SK-N-SH treated with all-trans-retinoic acid at 6 μM for 48 hours (cell line): ENCODE measurements around the gene KLHL18.

Experiments used
- ATAC-seq: fragments of 200-7000 bp; cut with Tn5 transposase; 3 replicates; pipeline ENCODE4 v1.9.1; 2020; ENCODE audit warnings: mild to moderate bottlenecking, moderate library complexity
- ARNTL ChIP-seq: fragments of 450-650 bp; formaldehyde crosslinking; IDR thresholded peaks from 2 replicates; pipeline ENCODE4 v1.5.0; 2020; ENCODE audit warnings: low read depth, mild to moderate bottlenecking, moderate library complexity, borderline replicate concordance
- BACH2 ChIP-seq: fragments of 250-450 bp; sonication (Bioruptor Pico); IDR thresholded peaks from 2 replicates; pipeline ENCODE4 v1.9.0; 2021; ENCODE audit warnings: mild to moderate bottlenecking, borderline replicate concordance
- CREB5 ChIP-seq: fragments of 250-450 bp; sonication (Bioruptor Pico); IDR thresholded peaks from 2 replicates; pipeline ENCODE4 v1.5.1; 2020; ENCODE audit warnings: low read depth, mild to moderate bottlenecking, moderate library complexity
- CSDC2 ChIP-seq: fragments of 250-450 bp; sonication (Bioruptor Pico); IDR thresholded peaks from 2 replicates; pipeline ENCODE4 v1.5.0; 2020; ENCODE audit warnings: mild to moderate bottlenecking, moderate library complexity
- ESRRG ChIP-seq: fragments of 250-450 bp; sonication (Bioruptor Pico); IDR thresholded peaks from 2 replicates; pipeline ENCODE4 v1.6.1; 2021; ENCODE audit warnings: mild to moderate bottlenecking
- GLIS3 ChIP-seq: fragments of 250-450 bp; sonication (Bioruptor Pico); IDR thresholded peaks from 2 replicates; pipeline ENCODE4 v1.5.0; 2020; ENCODE audit warnings: mild to moderate bottlenecking, moderate library complexity
- ISL1 ChIP-seq: fragments of 250-450 bp; sonication (Bioruptor Pico); IDR thresholded peaks from 2 replicates; pipeline ENCODE4 v2.1.2; 2022; ENCODE audit warnings: mild to moderate bottlenecking, moderate library complexity
- OSR1 ChIP-seq: fragments of 250-450 bp; sonication (Bioruptor Pico); IDR thresholded peaks from 2 replicates; pipeline ENCODE4 v1.8.0; 2022; ENCODE audit warnings: moderate library complexity, mild to moderate bottlenecking, inconsistent platforms
- POU6F1 ChIP-seq: fragments of 250-450 bp; sonication (Bioruptor Pico); IDR thresholded peaks from 2 replicates; pipeline ENCODE4 v1.8.0; 2021; ENCODE audit warnings: low read depth, mild to moderate bottlenecking, moderate library complexity, borderline replicate concordance
- PPARA ChIP-seq: fragments of 250-450 bp; sonication (Bioruptor Pico); IDR thresholded peaks from 2 replicates; pipeline ENCODE4 v1.5.0; 2020; ENCODE audit warnings: mild to moderate bottlenecking, borderline replicate concordance
- RARB ChIP-seq: fragments of 250-450 bp; sonication (Bioruptor Pico); IDR thresholded peaks from 2 replicates; pipeline ENCODE4 v1.8.0; 2021; ENCODE audit warnings: mild to moderate bottlenecking, moderate library complexity
- SNAI2 ChIP-seq: fragments of 250-450 bp; sonication (Bioruptor Pico); IDR thresholded peaks from 2 replicates; pipeline ENCODE4 v1.5.0; 2020; ENCODE audit warnings: mild to moderate bottlenecking, moderate library complexity
- TCF4 ChIP-seq: fragments of 250-450 bp; sonication (Bioruptor Pico); IDR thresholded peaks from 2 replicates; pipeline ENCODE4 v1.8.0; 2021; ENCODE audit warnings: mild to moderate bottlenecking, moderate library complexity, borderline replicate concordance
- TOX ChIP-seq: fragments of 250-450 bp; sonication (Bioruptor Pico); IDR thresholded peaks from 2 replicates; pipeline ENCODE4 v1.8.0; 2021; ENCODE audit warnings: mild to moderate bottlenecking, moderate library complexity, borderline replicate concordance
- ZC3H10 ChIP-seq: fragments of 250-450 bp; sonication (Bioruptor Pico); IDR thresholded peaks from 2 replicates; pipeline ENCODE4 v1.5.1; 2021; ENCODE audit warnings: mild to moderate bottlenecking, moderate library complexity
- ZFP3 ChIP-seq: fragments of 250-450 bp; sonication (Bioruptor Pico); IDR thresholded peaks from 2 replicates; pipeline ENCODE4 v1.5.0; 2020; ENCODE audit warnings: mild to moderate bottlenecking, moderate library complexity
- ZFP30 ChIP-seq: fragments of 450-650 bp; formaldehyde crosslinking; IDR thresholded peaks from 2 replicates; pipeline ENCODE4 v1.5.0; 2022; ENCODE audit warnings: mild to moderate bottlenecking, moderate library complexity
- ZNF8 ChIP-seq: fragments of 450-650 bp; formaldehyde crosslinking; IDR thresholded peaks from 2 replicates; pipeline ENCODE4 v1.5.0; 2020; ENCODE audit warnings: mild to moderate bottlenecking, moderate library complexity
- TF ChIP-seq, protein P1 (sequence below): fragments of 250-450 bp; sonication (Bioruptor Pico); IDR thresholded peaks from 2 replicates; pipeline ENCODE4 v1.5.0; 2020; ENCODE audit warnings: mild to moderate bottlenecking, moderate library complexity
- TF ChIP-seq, protein P2 (sequence below): fragments of 250-450 bp; sonication (Bioruptor Pico); IDR thresholded peaks from 2 replicates; pipeline ENCODE4 v1.5.1; 2021; ENCODE audit warnings: mild to moderate bottlenecking, moderate library complexity
- TF ChIP-seq, protein P3 (sequence below): fragments of 250-450 bp; sonication (Bioruptor Pico); IDR thresholded peaks from 2 replicates; pipeline ENCODE4 v1.8.0; 2020; ENCODE audit warnings: mild to moderate bottlenecking, moderate library complexity, borderline replicate concordance

KLHL18 gene

GRCh38 chr3:47239929-47240328 lies 42.8 kb upstream of the KLHL18 start:
- TF ChIP-seq CSDC2 (CRISPR knock-in tag) (no peak), ARNTL (CRISPR knock-in tag) (no peak), PPARA (CRISPR knock-in tag) (no peak), ZNF8 (no peak), RARB (no peak), GLIS3 (CRISPR knock-in tag) (no peak), BACH2 (no peak), ESRRG (CRISPR knock-in tag) (no peak), TCF4 (CRISPR knock-in tag) (no peak), OSR1 (no peak), POU6F1 (CRISPR knock-in tag) (no peak), ISL1 (CRISPR knock-in tag) (no peak)
- TF ChIP-seq, protein P1, sequence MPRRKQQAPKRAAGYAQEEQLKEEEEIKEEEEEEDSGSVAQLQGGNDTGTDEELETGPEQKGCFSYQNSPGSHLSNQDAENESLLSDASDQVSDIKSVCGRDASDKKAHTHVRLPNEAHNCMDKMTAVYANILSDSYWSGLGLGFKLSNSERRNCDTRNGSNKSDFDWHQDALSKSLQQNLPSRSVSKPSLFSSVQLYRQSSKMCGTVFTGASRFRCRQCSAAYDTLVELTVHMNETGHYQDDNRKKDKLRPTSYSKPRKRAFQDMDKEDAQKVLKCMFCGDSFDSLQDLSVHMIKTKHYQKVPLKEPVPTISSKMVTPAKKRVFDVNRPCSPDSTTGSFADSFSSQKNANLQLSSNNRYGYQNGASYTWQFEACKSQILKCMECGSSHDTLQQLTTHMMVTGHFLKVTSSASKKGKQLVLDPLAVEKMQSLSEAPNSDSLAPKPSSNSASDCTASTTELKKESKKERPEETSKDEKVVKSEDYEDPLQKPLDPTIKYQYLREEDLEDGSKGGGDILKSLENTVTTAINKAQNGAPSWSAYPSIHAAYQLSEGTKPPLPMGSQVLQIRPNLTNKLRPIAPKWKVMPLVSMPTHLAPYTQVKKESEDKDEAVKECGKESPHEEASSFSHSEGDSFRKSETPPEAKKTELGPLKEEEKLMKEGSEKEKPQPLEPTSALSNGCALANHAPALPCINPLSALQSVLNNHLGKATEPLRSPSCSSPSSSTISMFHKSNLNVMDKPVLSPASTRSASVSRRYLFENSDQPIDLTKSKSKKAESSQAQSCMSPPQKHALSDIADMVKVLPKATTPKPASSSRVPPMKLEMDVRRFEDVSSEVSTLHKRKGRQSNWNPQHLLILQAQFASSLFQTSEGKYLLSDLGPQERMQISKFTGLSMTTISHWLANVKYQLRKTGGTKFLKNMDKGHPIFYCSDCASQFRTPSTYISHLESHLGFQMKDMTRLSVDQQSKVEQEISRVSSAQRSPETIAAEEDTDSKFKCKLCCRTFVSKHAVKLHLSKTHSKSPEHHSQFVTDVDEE: no peak
- TF ChIP-seq, protein P2, sequence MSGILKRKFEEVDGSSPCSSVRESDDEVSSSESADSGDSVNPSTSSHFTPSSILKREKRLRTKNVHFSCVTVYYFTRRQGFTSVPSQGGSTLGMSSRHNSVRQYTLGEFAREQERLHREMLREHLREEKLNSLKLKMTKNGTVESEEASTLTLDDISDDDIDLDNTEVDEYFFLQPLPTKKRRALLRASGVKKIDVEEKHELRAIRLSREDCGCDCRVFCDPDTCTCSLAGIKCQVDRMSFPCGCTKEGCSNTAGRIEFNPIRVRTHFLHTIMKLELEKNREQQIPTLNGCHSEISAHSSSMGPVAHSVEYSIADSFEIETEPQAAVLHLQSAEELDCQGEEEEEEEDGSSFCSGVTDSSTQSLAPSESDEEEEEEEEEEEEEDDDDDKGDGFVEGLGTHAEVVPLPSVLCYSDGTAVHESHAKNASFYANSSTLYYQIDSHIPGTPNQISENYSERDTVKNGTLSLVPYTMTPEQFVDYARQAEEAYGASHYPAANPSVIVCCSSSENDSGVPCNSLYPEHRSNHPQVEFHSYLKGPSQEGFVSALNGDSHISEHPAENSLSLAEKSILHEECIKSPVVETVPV (CRISPR knock-in tag): no peak
- ATAC-seq: no peak

DNA sequence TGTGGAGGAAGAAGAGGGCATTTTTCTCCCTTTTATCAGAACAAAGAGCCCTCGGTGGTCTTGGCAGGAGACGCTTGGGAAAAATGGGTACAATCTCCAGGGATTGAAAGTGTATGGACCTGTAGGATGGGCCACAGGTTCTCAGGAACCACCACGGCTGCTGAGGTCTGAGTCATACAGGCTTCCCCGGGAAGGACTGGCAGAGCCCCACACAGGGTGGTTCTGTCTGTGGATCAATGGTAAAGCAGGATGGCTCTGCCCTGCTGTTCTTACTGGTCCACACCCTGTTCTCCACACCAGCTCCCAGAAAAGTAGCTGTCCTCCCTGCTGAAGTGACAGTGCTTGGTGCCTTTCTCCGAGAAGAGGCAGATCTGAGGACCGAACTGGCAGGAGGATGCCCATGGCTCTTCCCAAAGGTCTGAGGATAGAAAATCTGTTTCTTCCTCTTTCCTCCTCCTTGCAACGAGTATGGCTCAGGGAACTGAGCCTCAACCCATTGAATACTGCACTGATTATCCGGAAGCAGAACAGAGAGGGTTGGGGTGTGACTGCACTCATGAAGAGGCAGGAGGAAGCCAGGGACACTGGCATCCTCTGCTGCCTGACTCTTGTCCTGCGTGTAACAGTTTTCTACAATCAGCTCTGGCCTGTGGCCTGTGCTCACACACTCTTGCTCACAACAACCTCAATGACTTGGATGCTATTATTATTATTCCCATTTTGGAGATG lies 39.2 kb upstream of the KLHL18 start:
- no peak; the same call in 2 of the 3 replicates for ATAC-seq
- TF ChIP-seq PPARA (CRISPR knock-in tag): no peak
- TF ChIP-seq ARNTL (CRISPR knock-in tag): no peak
- no peak for TF ChIP-seq GLIS3 (CRISPR knock-in tag)
- TF ChIP-seq OSR1: no peak
- TF ChIP-seq ZFP3 (CRISPR knock-in tag): no peak
- TF ChIP-seq, protein P3, sequence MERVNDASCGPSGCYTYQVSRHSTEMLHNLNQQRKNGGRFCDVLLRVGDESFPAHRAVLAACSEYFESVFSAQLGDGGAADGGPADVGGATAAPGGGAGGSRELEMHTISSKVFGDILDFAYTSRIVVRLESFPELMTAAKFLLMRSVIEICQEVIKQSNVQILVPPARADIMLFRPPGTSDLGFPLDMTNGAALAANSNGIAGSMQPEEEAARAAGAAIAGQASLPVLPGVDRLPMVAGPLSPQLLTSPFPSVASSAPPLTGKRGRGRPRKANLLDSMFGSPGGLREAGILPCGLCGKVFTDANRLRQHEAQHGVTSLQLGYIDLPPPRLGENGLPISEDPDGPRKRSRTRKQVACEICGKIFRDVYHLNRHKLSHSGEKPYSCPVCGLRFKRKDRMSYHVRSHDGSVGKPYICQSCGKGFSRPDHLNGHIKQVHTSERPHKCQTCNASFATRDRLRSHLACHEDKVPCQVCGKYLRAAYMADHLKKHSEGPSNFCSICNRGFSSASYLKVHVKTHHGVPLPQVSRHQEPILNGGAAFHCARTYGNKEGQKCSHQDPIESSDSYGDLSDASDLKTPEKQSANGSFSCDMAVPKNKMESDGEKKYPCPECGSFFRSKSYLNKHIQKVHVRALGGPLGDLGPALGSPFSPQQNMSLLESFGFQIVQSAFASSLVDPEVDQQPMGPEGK (CRISPR knock-in tag): no peak
- TF ChIP-seq RARB: no peak
- TF ChIP-seq BACH2: no peak
- no peak for TF ChIP-seq ZFP30 (CRISPR knock-in tag)
- no peak for TF ChIP-seq ZC3H10
- TF ChIP-seq CSDC2 (CRISPR knock-in tag): no peak
- no peak for TF ChIP-seq SNAI2 (CRISPR knock-in tag)
- no peak for TF ChIP-seq TOX (CRISPR knock-in tag)
- TF ChIP-seq ESRRG (CRISPR knock-in tag): no peak
- TF ChIP-seq, protein P2 (CRISPR knock-in tag): no peak
- TF ChIP-seq ZNF8: no peak
- TF ChIP-seq, protein P1: no peak
- TF ChIP-seq CREB5: no peak
